HG02870 (cell line): ENCODE measurements around the gene B4GALT5.
"Not testable (repeated sequence)": the region's sequence is repeated elsewhere in the genome, so short reads cannot be mapped to it uniquely, and the experiment has no call there.

Source experiments
- ATAC-seq: cut with Tn5 transposase; IDR thresholded peaks from one replicate; pipeline ENCODE4 v1.9.1; 2021; ENCODE audit warnings: mild to moderate bottlenecking, moderate library complexity; ENCODE audit not compliant: unreplicated experiment

The B4GALT5 gene

DNA sequence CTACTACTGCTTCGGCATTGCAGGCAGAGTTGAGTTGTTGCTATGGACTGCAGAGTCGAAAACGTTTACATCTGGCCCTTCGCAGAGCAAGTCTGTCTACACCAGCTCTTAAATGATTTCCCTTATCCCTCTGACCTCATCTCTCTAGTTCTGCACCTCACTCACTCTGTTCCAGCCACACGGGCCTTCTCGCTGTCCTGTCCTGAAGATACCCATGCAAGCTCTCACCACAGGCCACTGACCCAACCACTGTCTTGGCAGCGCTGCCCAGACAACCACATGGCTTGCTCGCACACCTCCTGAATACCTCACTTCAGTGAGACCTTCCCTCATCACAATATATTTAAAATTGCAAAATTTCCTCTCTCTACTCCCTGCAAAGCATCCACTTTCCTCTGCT is 31.4 kb downstream of the B4GALT5 start:
- no peak for ATAC-seq

DNA sequence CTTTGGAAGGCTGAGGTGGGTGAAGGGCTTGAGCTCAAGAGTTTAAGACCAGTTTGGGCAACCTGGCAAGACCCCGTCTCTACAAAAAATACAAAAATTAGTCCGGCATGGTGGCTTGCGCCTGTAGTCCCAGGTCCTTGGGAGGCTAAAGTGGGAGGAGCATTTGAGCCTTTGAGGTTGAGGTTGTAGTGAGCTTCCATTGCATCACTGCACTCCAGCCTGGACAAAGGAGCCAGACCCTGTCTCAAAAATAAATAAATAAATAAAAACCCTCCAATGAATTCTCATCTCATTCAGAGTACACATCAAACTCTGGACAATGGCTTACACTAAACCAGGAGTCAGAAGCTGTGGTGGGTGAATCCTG is 31.8 kb downstream of the B4GALT5 start:
- no peak for ATAC-seq

DNA sequence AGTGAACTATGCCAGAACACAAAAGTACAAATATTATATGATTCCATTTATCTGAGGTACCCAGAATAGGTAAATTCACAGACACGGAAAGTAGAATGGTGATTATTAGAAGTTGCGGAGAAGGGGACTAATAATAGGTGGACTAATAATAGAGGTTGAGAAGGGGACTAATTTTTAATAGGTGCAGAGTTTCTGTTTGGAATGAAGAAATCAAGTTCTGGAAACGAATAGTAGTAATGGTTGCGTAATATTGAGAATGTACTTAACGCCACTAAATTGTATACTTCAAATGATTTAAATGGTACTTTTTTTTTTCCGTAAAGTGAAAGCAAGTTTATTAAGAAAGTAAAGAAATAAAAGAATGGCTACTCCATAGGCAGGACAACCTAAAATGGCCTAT is 33.2 kb downstream of the B4GALT5 start:
- ATAC-seq: no peak

DNA sequence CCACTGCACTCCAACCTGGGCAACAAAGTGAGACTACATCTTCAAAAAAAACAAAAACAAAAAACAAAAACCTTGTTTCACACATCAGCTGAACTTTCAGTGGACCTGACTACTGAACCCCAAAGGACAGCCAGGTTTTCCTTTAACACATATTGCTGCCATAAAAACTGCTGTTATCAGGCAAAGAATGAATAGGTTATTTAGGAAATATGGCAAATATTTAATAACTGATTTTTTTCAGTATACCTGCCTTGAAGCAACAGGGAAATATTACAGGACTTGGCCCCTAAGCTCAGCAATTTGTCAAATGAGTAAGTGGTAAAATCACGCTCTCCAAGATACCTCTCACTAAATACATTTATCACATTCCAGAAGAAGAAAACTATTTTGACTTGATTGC is 34.0 kb downstream of the B4GALT5 start:
- ATAC-seq: no peak

DNA sequence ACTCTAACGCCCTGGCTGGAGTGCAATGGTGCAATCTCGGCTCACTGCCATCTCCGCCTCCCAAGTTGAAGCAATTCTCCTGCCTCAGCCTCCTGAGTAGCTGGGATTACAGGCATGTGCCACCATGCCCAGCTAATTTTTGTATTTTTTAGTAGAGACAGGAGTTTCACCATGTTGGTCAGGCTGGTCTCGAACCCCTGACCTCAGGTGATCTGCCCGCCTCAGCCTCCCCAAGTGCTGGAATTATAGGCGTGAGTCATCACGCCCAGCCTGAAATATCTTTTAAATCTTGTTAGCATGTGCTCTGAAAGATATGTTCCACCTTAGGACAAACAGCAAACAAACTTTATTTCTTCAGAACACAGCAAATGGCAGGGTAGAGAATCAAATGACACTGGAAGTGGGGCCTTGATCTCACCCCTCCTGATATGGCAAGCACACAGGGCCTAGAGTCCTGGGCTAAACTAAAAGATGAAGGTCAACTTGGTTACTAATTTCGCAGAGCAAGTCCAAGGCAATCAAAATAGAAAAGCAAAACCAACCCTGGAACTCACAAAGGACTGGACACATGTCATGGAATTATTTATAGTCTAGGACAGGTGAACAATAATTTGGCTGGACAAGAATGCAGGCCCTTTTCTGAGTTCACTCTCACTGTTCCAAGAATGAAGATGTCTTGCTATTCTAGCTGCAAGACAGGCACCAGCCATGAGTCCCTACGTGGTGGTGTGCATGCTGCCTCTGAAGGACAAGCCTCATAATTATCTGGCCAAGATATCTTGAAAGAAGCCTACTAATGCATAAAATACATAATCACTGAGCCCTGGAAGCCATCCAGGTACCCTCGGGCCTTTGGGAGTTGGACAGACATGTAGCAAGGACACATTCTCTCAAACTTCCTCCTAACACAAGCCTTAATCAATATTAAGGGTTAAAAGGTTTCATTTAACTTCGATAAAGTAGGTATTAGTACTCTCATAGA is 35.6 kb downstream of the B4GALT5 start:
- no peak for ATAC-seq

DNA sequence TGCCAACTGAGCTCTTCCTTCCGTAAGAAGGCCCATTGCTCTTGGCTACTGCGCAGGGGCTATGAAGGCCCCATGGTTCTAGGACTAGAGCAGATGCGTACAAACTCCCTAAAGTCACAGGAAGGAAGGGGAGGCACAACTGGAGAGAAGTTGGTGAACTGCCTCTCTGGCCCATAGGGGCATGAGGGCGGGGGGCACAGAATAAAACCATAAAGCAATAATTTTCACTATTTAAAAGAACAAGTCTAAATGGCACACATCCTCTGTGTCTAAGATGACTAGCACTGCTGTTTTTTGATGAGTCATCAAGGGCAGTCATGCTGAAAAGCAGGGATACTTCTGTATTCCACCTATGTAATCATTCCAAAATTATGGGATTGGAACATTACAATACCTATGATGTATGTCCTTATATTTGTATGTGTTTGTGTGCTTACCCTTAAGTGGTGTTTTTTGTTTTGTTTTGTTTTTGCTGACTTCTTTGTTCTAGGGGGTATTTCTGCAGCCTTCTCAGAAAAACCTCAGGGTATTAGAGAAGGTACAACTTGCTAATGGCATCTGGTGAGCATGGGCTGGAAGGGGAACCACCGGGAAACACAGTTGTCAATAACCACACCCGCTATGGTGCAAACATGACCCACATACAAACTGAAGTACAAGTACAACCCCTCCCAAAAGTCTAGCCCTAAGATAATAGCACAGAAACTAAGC is 36.9 kb downstream of the B4GALT5 start:
- no peak for ATAC-seq

DNA sequence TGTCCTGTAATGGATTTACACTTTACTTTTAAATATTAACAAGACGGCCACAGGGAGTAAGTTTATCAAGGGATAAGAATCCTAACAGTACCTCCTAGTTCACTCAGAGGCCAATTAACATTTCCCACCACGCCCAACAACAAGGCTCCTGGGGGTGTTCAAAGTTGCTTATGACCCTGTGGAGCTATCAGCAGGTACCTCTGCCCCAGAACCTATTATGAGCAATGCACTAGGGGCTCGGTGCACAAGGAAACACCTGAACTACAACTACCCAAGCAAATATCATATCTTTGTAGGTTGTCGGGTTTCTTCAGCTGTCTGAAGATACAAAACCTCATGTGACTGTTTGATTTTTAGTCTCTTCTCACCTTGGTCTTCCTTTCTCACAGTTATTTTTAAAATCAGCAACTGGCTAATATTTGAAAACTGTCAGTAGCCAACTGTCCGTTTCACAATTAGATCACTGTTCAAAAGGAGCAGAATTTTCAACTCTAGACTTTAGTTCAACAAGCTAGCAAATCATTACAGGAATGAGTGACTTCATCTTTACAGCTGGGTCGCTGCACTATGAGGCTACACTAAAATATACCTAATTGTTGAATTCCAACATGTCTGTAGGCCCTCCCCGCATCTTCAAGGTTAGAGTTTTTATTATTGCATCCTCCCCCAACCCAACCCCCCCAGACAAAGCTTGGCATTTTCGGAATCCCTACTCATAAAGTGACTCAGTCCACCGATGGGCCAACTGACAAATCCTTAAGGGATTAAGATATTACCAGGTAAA is 38.1 kb downstream of the B4GALT5 start:
- no peak for ATAC-seq

DNA sequence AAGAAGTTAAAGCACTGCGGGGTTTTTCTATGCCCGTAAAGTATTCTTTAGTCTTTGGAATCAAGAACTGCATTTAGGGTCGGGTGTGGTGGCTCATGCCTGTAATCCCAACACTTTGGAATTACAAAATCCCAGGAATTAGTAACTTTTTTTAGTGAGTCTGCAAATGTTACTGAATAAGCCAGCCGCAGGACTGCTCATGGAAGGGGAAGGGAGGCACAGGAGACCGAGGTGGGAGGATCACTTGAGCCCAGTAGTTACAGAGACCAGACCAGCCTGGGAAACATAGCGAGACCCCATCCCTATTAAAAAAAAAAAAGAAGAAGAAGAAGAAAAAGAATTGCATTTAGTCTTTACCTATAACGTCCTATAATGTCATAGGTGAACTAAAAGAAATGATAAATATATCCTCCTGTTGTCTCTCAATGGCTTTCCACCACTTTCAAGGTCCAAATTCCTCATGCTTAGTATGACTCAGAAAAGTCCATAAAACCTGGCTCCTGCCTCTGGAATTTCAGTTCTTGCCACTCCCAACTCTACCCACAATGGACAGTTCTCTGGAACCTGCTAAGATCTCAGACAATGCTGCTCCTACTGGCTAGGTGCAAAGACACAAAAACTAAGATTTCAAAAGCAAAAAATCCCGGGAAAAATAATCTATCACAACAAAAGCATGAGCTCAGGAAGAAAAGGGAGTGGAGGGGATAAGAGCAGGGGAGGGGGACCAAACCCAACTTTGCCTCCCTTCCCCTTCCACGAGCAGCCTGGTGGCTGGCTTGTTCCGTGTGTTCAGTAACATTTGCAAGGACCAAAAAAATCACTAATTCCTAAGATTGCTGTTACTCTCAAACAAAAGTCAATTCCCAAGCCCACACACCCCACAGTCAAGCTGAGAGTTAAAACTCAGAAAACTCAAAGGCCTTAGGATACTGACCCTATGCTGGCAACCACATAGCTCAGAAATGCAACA is 39.0 kb downstream of the B4GALT5 start:
- ATAC-seq: no peak

DNA sequence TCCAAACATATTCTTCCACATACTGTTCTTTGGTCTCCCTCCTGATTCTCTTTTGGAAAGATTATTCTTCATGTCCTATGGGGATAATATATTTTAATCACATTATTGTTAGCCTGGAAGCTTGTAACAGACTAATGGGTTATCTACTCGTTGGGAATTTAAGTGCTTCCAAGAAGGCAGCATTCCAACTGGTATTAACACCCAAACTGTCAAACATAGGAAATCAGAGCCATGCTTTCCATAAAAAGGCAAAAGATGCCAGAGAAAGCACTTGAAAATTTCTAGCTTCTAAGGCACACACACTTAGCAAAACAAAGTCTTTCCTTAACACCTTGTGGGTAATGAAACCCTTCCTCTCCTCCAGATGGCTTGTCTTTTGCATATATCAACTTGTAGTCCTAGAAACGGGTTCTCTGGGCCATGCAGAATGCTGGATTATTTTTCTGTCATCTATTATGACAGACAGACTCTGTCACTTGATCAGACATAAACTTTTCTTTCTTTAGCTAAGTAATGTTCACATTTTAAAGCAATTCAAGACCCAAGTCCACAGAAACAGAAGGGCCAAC is 41.5 kb downstream of the B4GALT5 start:
- ATAC-seq: no peak

DNA sequence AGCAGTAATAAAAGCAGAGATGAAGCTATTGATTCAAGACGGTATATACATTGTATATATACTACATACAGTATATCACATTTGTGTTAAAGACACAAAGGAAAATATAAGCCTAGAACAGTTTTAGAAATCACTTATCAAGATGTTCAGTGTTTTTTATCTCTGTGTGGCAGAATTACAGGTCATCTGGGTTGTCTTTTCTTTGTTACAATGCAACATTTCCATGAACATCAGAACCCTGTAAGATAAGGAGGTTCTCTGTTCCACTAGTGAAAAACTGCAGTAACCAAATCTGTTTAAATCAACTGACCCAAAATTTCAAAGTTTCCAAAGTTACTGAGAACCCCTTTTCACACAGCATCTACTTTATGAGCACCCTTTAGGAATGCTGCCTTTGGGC is 42.2 kb downstream of the B4GALT5 start:
- ATAC-seq: no peak

DNA sequence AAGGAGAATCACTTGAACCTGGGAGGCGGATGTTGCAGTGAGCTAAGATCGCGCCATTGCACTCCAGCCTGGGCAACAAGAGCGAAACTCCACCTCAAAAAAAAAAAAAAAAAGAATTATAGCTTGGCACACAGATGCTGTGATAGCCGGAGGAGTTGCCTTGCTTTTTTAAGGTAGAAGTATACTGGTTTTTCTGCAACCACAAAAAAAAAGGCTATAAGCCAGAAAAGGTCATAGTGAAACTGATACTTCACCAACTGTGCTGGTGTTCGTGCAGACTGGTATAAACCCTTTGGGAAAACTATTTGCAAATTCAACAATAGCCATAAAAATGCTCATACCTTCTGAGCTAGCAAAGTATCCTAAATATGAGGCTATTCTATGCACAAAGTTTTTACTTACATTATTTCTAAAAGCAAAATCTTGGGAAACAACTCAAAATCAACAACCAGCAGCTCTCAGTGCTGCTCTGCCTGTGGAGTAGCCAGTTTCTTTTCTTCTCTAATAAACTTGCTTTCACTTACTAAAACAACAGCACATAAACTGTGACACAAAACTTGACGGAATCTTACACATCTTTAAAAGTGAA is 44.0 kb downstream of the B4GALT5 start:
- ATAC-seq: no peak

DNA sequence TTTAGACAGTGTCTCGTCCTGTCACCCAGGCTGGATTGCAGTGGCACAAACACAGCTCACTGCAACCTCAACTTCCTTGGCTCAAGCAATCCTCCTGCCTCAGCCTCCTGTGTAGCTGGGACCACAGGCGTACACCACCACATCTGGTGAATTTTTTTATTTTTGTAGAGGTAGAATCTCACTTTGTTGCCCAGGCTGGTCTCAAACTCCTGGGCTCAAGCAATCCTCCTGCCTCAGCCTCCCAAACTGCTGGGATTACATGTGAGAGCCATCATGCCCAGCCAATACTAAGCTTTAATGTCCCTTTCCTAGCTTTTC is 44.8 kb downstream of the B4GALT5 start:
- ATAC-seq: not testable (repeated sequence)

DNA sequence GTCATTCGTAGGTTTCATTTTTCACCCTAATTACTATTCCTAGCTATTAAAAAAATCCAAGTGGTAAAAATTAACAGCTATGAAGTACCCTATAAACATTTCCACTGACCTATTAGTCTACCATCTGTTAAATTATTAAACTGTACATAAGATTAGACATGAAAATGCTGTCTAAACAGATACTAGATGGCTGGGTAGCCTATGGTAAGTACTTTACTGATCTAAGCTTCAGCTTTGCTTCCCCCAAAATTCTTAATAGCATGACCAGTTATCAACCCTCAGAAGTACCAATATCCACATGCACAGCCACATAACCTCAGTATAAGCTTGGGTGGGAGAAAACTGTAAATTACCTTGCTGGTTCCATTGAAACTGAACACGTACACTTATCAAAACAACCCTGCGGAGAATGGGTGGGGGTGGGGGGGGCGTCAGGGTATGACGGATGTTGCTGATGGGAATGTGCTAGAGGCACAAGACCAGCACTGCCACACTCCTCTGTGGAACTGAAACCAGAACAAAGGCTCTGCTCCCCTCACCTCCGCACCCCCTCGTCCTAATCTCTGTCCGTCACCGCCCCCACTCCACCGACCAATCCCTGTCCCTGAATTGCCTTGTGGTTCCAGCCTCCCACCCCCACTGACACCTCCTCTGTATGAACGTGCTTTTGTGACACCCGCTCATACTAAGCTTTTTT is 45.3 kb downstream of the B4GALT5 start:
- ATAC-seq: no peak

DNA sequence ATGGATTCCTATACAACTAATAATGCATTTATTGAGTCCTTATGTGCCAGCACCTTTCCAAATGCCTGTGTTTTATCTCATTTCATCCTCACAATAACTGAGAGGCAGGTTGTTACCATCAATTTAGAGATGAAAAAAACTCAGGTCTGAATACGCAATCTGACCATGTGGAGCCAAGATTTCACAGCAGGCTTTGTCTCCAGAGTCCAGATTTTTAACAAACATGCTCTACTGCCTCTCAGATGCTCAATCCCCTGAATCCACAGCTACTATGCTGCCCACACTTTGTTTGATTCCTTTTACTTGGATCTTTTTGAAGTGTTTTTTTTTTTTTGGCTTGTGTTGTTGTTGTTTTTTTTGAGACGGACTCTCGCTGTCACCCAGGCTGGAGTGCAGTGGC is 46.8 kb downstream of the B4GALT5 start:
- no peak for ATAC-seq

DNA sequence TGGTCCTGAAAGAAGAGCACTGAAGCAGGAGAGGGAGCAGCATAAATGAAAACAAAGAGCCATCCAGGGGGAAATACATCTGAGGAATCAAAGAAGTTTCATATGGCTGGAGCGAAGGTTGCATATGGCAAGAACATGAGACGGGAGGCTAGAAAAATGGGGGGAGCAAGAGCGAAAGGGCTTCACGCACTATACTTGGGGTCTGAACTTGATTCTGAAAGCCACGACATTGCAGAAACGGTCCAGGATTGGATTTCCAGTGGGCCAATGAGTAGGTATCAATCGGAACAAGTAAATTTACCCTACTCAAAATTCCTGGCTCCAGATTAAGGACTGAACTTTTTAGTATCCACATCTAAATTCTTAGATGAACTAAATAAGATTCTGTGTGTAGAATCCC is 47.9 kb downstream of the B4GALT5 start:
- ATAC-seq: no peak

DNA sequence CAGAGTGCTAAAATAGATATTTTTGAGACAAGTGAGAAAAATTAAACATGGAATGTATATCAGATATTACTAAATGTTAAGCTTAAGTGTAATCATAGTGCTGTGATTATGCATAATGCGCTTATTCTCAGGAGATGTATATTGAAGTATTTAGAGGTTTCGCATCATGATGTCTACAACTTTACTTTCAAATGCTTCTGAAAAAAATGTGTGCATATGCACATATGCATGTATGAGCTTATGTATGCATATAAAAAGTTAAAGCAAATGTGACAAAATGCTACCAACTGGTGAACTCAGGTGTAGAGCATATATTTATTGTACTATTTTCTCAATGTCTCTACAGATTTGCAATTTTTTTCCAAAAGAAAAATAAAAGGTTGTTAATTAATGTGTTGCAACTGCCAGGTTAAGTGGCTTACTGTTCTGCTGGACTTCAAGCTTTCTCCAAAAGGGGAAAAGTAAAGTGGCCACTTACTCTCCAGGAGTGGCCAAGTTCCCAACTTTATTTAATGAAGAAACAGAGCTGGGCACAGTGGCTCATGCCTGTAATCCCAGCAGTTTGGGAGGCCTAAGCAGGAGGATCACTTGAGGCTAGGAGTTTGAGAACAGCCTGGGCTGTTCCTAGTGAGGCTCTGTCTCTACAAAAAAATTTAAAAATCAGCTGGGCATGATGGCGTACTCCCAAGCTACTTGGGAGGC is 48.9 kb downstream of the B4GALT5 start:
- no peak for ATAC-seq

DNA sequence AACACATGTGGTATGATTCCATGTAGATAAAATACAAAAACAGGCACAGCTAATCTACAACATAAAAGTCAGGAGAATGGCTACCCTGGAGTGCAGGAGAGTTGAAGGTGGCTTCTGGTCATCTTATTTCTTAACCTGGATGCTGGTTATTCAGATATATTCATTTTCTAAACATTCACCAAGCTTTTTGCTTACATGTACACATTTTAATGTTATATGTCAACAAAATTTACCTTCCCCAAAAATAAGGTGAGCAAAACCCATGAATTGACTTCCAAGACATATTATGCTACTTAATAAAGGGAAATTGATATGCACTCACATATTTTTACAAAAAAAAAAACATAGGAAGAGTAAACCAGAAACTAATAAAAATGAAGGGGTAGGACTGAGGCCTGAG is 50.6 kb downstream of the B4GALT5 start:
- no peak for ATAC-seq

DNA sequence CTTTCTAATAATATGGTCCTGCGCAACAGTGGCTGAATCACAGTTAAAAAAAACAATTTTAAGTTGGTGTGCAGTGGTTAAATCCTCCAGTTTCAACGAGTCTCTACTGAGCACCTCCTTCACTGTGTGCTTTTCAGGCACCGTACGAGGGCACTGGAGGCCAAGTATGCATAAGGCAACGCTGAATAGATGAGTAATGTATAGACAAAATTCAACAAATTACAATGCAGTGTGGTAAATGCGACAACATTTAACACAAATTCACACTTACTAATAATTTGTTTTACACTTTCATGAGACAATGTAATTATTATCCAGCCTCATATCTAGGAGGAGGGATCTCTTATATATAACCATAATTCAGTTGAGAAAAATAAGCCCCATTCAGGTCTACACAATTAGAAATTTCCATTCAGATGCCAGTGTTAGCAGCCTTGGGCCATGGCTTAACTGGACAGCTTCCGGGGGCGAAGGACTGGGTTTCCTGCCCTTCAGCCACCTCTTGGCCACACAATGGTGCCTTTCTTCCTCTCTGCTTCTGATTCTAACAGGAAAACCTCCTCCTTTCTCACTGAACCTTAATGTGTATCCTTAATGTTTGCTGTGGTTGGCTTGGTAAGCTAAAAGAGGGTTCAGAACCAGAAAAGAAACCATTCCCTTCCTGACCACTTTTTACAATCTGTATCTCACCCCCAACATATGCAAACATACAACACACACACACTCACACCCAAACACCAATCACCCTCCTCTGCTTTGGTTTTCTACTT is 51.9 kb downstream of the B4GALT5 start:
- no peak for ATAC-seq
